H7 (cell line): ENCODE data around the gene FRMD8. TPM values are rescaled to one million over a fixed set of nuclear protein-coding genes. Genes with fewer than 3 reads are reported as not detected.

Experiments used
- DNase-seq: peaks from one replicate; pipeline ENCODE4 v3.0.0; 2012
- H3K27me3 ChIP-seq: 2 replicates; pipeline ENCODE4 v1.6.0; 2011; ENCODE audit warnings: mild to moderate bottlenecking, low read length; ENCODE audit not compliant: control insufficient read depth, insufficient read depth
- H3K36me3 ChIP-seq: replicated peaks from 2 replicates; pipeline ENCODE4 v1.5.1; 2011; ENCODE audit warnings: low read length; ENCODE audit not compliant: control insufficient read depth, insufficient read depth
- H3K4me3 ChIP-seq: 2 replicates; pipeline ENCODE4 v1.5.1; 2011; ENCODE audit warnings: low read depth, mild to moderate bottlenecking, control low read depth, low read length, moderate library complexity; ENCODE audit not compliant: insufficient read depth
- total RNA-seq: library from RNA; depleted of rRNA; stranded (reverse); fragments of >200 nt; shearing (Covaris generic); gene quantifications from 2 replicates; pipeline ENCODE4 v1.2.3, GENCODE V29; 2014

Gene FRMD8
- total RNA-seq, 1 experiment from 2014 or later: 37.1 TPM

- no peak for DNase-seq
- Histone ChIP-seq H3K27me3 (peaks cover 2% of the 10 kb centered on the region), H3K4me3 (no peak overlapping the region), H3K36me3 (no peaks in the 10 kb centered on the region)
These were observed 24.0 kb upstream of the FRMD8 start for GRCh38 chr11:65362320-65362931.

GRCh38 chr11:65362966-65363365 lies 23.5 kb upstream of the FRMD8 start:
- DNase-seq: no peak
- H3K36me3 ChIP-seq: no peaks in the 10 kb centered on the region
- no peak overlapping the region for H3K4me3 ChIP-seq
- no peaks in the 10 kb centered on the region; the same call in 1 of the 2 replicates for H3K27me3 ChIP-seq

- no peak overlapping the region for H3K4me3 ChIP-seq
- H3K27me3 ChIP-seq: no peaks in the 10 kb centered on the region
- H3K36me3 ChIP-seq: no peaks in the 10 kb centered on the region
- no peak for DNase-seq
These were observed 22.7 kb upstream of the FRMD8 start for GRCh38 chr11:65363770-65364169.

- Histone ChIP-seq H3K27me3 (no peaks in the 10 kb centered on the region), H3K36me3 (no peaks in the 10 kb centered on the region), H3K4me3 (no peak overlapping the region)
- peak; percentile 94 for DNase-seq
These were observed 20.1 kb upstream of the FRMD8 start for GRCh38 chr11:65366340-65366773.

GRCh38 chr11:65370659-65371049 lies 15.8 kb upstream of the FRMD8 start:
- H3K36me3 ChIP-seq: no peaks in the 10 kb centered on the region
- no peaks in the 10 kb centered on the region for H3K27me3 ChIP-seq
- H3K4me3 ChIP-seq: no peak overlapping the region
- no peak for DNase-seq

GRCh38 chr11:65373839-65374580 lies 12.4 kb upstream of the FRMD8 start:
- DNase-seq: no peak
- Histone ChIP-seq H3K36me3 (no peaks in the 10 kb centered on the region), H3K4me3 (no peak overlapping the region), H3K27me3 (no peaks in the 10 kb centered on the region)

- H3K36me3 ChIP-seq: no peaks in the 10 kb centered on the region
- no peak for DNase-seq
- no peak overlapping the region for H3K4me3 ChIP-seq
- no peaks in the 10 kb centered on the region for H3K27me3 ChIP-seq
These were observed 11.4 kb upstream of the FRMD8 start for GRCh38 chr11:65375012-65375411.

GRCh38 chr11:65376138-65376713 lies 10.2 kb upstream of the FRMD8 start:
- no peaks in the 10 kb centered on the region for H3K27me3 ChIP-seq
- no peak overlapping the region for H3K4me3 ChIP-seq
- H3K36me3 ChIP-seq: no peaks in the 10 kb centered on the region
- DNase-seq: peak; percentile 35

- H3K4me3 ChIP-seq: no peak overlapping the region
- no peaks in the 10 kb centered on the region for H3K36me3 ChIP-seq
- no peaks in the 10 kb centered on the region for H3K27me3 ChIP-seq
- DNase-seq: no peak
These were observed 9.4 kb upstream of the FRMD8 start for GRCh38 chr11:65377036-65377435.

GRCh38 chr11:65377777-65378176 lies 8.7 kb upstream of the FRMD8 start:
- H3K36me3 ChIP-seq: no peaks in the 10 kb centered on the region
- DNase-seq: peak; percentile 60
- H3K4me3 ChIP-seq: no peak overlapping the region
- H3K27me3 ChIP-seq: no peaks in the 10 kb centered on the region

GRCh38 chr11:65378208-65378927 lies 8.1 kb upstream of the FRMD8 start:
- Histone ChIP-seq H3K4me3 (no peak overlapping the region), H3K27me3 (no peaks in the 10 kb centered on the region), H3K36me3 (no peaks in the 10 kb centered on the region)
- DNase-seq: peak; percentile 60

- no peak for DNase-seq
- Histone ChIP-seq H3K36me3 (no peaks in the 10 kb centered on the region), H3K4me3 (no peak overlapping the region), H3K27me3 (no peaks in the 10 kb centered on the region)
These were observed 7.4 kb upstream of the FRMD8 start for GRCh38 chr11:65378928-65379638.

- H3K4me3 ChIP-seq: no peak overlapping the region
- no peak for DNase-seq
These were observed 6.6 kb upstream of the FRMD8 start for GRCh38 chr11:65379698-65380459.

More at GRCh38 chr11:65379698-65380459, 6.6 kb upstream of the FRMD8 start:
- Histone ChIP-seq H3K27me3 (no peaks in the 10 kb centered on the region), H3K36me3 (no peaks in the 10 kb centered on the region)
